GM12878 (cell line): Measurements from ENCODE around the gene CDH10. TPM values are rescaled to one million over a fixed set of nuclear protein-coding genes. Genes with fewer than 3 reads are reported as not detected.

Experiments
- ATAC-seq: fragments of 200-7000 bp; cut with Tn5 transposase; 3 replicates; pipeline ENCODE4 v1.9.1; 2020; ENCODE audit warnings: mild to moderate bottlenecking, moderate library complexity
- BruUV-seq: library from RNA; stranded (reverse); fragments of 400-500 nt; replicated peaks from 2 replicates; lab custom pipeline; 2021; lab: Mats Ljungman, UMichigan
- CTCF ChIA-PET: fragments of 300-600 bp; sonication (Branson Sonifier 250); formaldehyde crosslinking; extraction: SDS; loops from one replicate; lab custom pipeline; 2021; ENCODE audit warnings: inconsistent platforms; lab: Yijun Ruan, JAX
- POLR2A ChIA-PET: fragments of 350-600 bp; formaldehyde crosslinking; extraction: SDS; loops from one replicate; lab custom pipeline; 2021; ENCODE audit warnings: inconsistent platforms; lab: Charles Lee
- RAD21 ChIA-PET: fragments of 300-600 bp; sonication (Branson Sonifier 250); formaldehyde crosslinking; loops from one replicate; lab custom pipeline; 2023; ENCODE audit warnings: antibody characterized with exemption; ENCODE audit not compliant: unreplicated experiment; lab: Charles Lee
- SMC1A ChIA-PET: fragments of 300-600 bp; sonication (Branson Sonifier 250); formaldehyde crosslinking; loops from one replicate; lab custom pipeline; 2023; ENCODE audit not compliant: unreplicated experiment, uncharacterized antibody; lab: Charles Lee
- DNase-seq: peaks from one replicate; pipeline ENCODE4 v3.0.0-alpha.2; 2011; ENCODE audit warnings: low read depth, low spot score
- FAIRE-seq: peaks from 3 replicates; lab custom pipeline; 2011; peaks lifted over from hg19 to GRCh38; lab: Jason Lieb, UNC
- H2AFZ ChIP-seq: 2 replicates; pipeline ENCODE4 v1.6.0; 2011; ENCODE audit warnings: low read depth, low read length, control low read depth; ENCODE audit not compliant: control insufficient read depth
- H3K27ac ChIP-seq: 2 replicates; pipeline ENCODE4 v1.5.1; 2011; ENCODE audit warnings: control low read depth; ENCODE audit not compliant: control insufficient read depth, insufficient read depth
- H3K27me3 ChIP-seq, 2 experiments: replicated peaks in 1 of 2; 2 replicates each; pipeline versions ENCODE4 v1.6.0 to v1.6.1; 2011; ENCODE audit warnings: low read length in 1 of 2; ENCODE audit not compliant: control insufficient read depth in 2 of 2, insufficient read depth in 2 of 2
- H3K36me3 ChIP-seq, 2 experiments: 2 replicates each; pipeline ENCODE4 v1.5.1; 2011; ENCODE audit warnings: low read length in 1 of 2; ENCODE audit not compliant: control insufficient read depth in 2 of 2, insufficient read depth in 2 of 2
- H3K4me1 ChIP-seq: 2 replicates; pipeline ENCODE4 v1.6.1; 2011; ENCODE audit warnings: mild to moderate bottlenecking, low read length, moderate library complexity, mixed read lengths; ENCODE audit not compliant: control insufficient read depth, insufficient read depth
- H3K4me2 ChIP-seq: 2 replicates; pipeline ENCODE4 v1.6.0; 2011; ENCODE audit warnings: control low read depth; ENCODE audit not compliant: control insufficient read depth, insufficient read depth
- H3K4me3 ChIP-seq: fragments of 200-600 bp; sonication (generic); 2 replicates; pipeline ENCODE4 v1.5.1; 2016
- H3K79me2 ChIP-seq: 2 replicates; pipeline ENCODE4 v1.6.0; 2011; ENCODE audit warnings: low read length; ENCODE audit not compliant: control insufficient read depth, insufficient read depth
- H3K9ac ChIP-seq: 2 replicates; pipeline ENCODE4 v1.8.0; 2011; ENCODE audit warnings: low read length, control low read depth, mixed read lengths; ENCODE audit not compliant: control insufficient read depth, insufficient read depth
- H3K9me3 ChIP-seq: replicated peaks from 3 replicates; pipeline ENCODE4 v1.5.1; 2011; ENCODE audit warnings: mild to moderate bottlenecking, low read length; ENCODE audit not compliant: control insufficient read depth, insufficient read depth
- H4K20me1 ChIP-seq: 2 replicates; pipeline ENCODE4 v1.6.0; 2011; ENCODE audit not compliant: control insufficient read depth, insufficient read depth
- BMI1 ChIP-seq: fragments of 450-650 bp; IDR thresholded peaks from 2 replicates; pipeline ENCODE4 v1.6.1; 2016; ENCODE audit warnings: mild to moderate bottlenecking, moderate library complexity, borderline replicate concordance
- CBX5 ChIP-seq: sonication (generic); IDR thresholded peaks from 2 replicates; pipeline ENCODE4 v1.6.1; 2016; ENCODE audit warnings: low read depth, moderate library complexity, mild to moderate bottlenecking, inconsistent platforms
- DPF2 ChIP-seq: fragments of 450-650 bp; IDR thresholded peaks from 2 replicates; pipeline ENCODE4 v1.6.1; 2017; ENCODE audit warnings: mild to moderate bottlenecking
- HCFC1 ChIP-seq: fragments of 150-350 bp; IDR thresholded peaks from 2 replicates; pipeline ENCODE4 v1.6.1; 2014; ENCODE audit warnings: low read length
- HSF1 ChIP-seq: fragments of 150-350 bp; IDR thresholded peaks from 2 replicates; pipeline ENCODE4 v1.6.1; 2014; ENCODE audit warnings: mild to moderate bottlenecking, low read depth, low read length
- IKZF1 ChIP-seq: fragments of 450-650 bp; conservative IDR thresholded peaks from 2 replicates; pipeline ENCODE4 v1.6.1; 2017; ENCODE audit warnings: antibody characterized with exemption, mild to moderate bottlenecking
- IRF3 ChIP-seq: fragments of 450-650 bp; IDR thresholded peaks from 2 replicates; pipeline ENCODE4 v1.6.1; 2014; ENCODE audit warnings: mild to moderate bottlenecking
- NBN ChIP-seq: fragments of 450-650 bp; IDR thresholded peaks from 2 replicates; pipeline ENCODE4 v1.6.1; 2016
- NRF1 ChIP-seq: conservative IDR thresholded peaks from 2 replicates; pipeline ENCODE4 v1.6.1; 2011; ENCODE audit warnings: mild to moderate bottlenecking, low read depth, low read length, improper control_type of control experiment
- PAX5 ChIP-seq: IDR thresholded peaks from 2 replicates; pipeline ENCODE4 v1.6.1; 2011; ENCODE audit warnings: low read depth, low read length, borderline replicate concordance
- RB1 ChIP-seq: fragments of 450-650 bp; formaldehyde crosslinking; IDR thresholded peaks from 2 replicates; pipeline ENCODE4 v1.6.1; 2017; ENCODE audit warnings: mild to moderate bottlenecking, borderline replicate concordance
- SRF ChIP-seq, 2 experiments: IDR thresholded peaks; 2 replicates each; pipeline ENCODE4 v1.6.1; 2011; ENCODE audit warnings: low read depth in 2 of 2, low read length in 2 of 2, mild to moderate bottlenecking in 1 of 2, moderate library complexity in 1 of 2
- ZNF687 ChIP-seq: fragments of 450-650 bp; IDR thresholded peaks from 2 replicates; pipeline ENCODE4 v1.6.1; 2017; ENCODE audit warnings: mild to moderate bottlenecking, moderate library complexity
- in situ Hi-C: fragments of 300-500 bp; cut with MboI; formaldehyde crosslinking; loops from 9 replicates; pipeline ENCODE4 v1.14.3; 2018; ENCODE audit warnings: mixed read lengths
- intact Hi-C: fragments of 100-400 bp; cut with micrococcal nuclease; formaldehyde crosslinking; loops from one replicate; pipeline ENCODE4 v1.14.2; 2022; ENCODE audit not compliant: unreplicated experiment
- polyA plus RNA-seq, 11 experiments: library from polyadenylated mRNA; depleted of rRNA in 4 of 11; unstranded in 6 of 11; stranded (reverse) in 5 of 11; fragments of >200 nt; fragmentation: Nextera tagmentation in 4 of 11; fragmentation: Illumina TruSeq in 1 of 11; extraction: Ambion mirVana in 4 of 11; extraction: Trizol in 1 of 11; gene quantifications; 1 replicate in 1 of 11; 2 replicates in 10 of 11; pipeline versions ENCODE4 v1.2.1 to v1.2.3, GENCODE V29; 2011 to 2016; ENCODE audit warnings: inconsistent platforms in 2 of 11, missing spikeins in 2 of 11, low read depth in 1 of 11
- total RNA-seq, 4 experiments: library from RNA; depleted of rRNA in 3 of 4; stranded (reverse); fragments of >200 nt in 3 of 4; fragmentation: Illumina TruSeq in 1 of 4; extraction: Trizol in 1 of 4; gene quantifications; 2 replicates each; pipeline versions ENCODE4 v1.2.1 to v1.2.3, GENCODE V29; 2013 to 2021

Gene CDH10
- total and polyA plus RNA-seq, 10 of the 15 experiments (the other 5 are each of a cell fraction or from before 2014, with no cell fraction given), result 0.04 to 0.05 TPM; not detected in 8

- DNase-seq, result no peak
- H3K79me2 ChIP-seq, result no peaks in the 10 kb centered on the region
- H2AFZ ChIP-seq, result no peak overlapping the region
- H3K36me3 ChIP-seq, result no peaks in the 10 kb centered on the region
- no peaks in the 10 kb centered on the region for H4K20me1 ChIP-seq
- intact Hi-C loops, result no loop called here
- POLR2A ChIA-PET, result no interaction called here
- SMC1A ChIA-PET, result no interaction called here
- no peaks in the 10 kb centered on the region for H3K4me1 ChIP-seq
- in situ Hi-C loops, result no loop called here
- FAIRE-seq, result no peak
- no peak overlapping the region for H3K4me3 ChIP-seq
- CTCF ChIA-PET, result no interaction called here
- no peaks in the 10 kb centered on the region for H3K9me3 ChIP-seq
- no peak for ATAC-seq
- TF ChIP-seq HCFC1 (no peak), SRF (IDR thresholded peaks at IDR 0.05; ENCODE audit: low read depth in 2 of 2, low read length in 2 of 2) (no peak), ZNF687 (no peak), PAX5 (no peak), CBX5 (no peak), RB1 (no peak), NBN (no peak), IRF3 (no peak), IKZF1 (no peak), DPF2 (no peak), HSF1 (no peak), NRF1 (no peak), BMI1 (no peak)
- TF ChIP-seq, all 136 proteins: peak for 0
- H3K27ac ChIP-seq, result no peak overlapping the region
- H3K4me2 ChIP-seq, result no peak overlapping the region
- H3K27me3 ChIP-seq, result no peaks in the 10 kb centered on the region
- no peak overlapping the region for H3K9ac ChIP-seq
- no TSS peak for BruUV-seq
- RAD21 ChIA-PET, result no interaction called here
These were observed 77.8 kb downstream of the CDH10 start for GRCh38 chr5:24566933-24567332.
